GM21360 (cell line): ENCODE measurements around the gene CLDN16.

Source experiments
- ATAC-seq: cut with Tn5 transposase; IDR thresholded peaks from one replicate; pipeline ENCODE4 v1.9.1; 2021; ENCODE audit warnings: mild to moderate bottlenecking, moderate library complexity; ENCODE audit not compliant: unreplicated experiment

Gene CLDN16

DNA sequence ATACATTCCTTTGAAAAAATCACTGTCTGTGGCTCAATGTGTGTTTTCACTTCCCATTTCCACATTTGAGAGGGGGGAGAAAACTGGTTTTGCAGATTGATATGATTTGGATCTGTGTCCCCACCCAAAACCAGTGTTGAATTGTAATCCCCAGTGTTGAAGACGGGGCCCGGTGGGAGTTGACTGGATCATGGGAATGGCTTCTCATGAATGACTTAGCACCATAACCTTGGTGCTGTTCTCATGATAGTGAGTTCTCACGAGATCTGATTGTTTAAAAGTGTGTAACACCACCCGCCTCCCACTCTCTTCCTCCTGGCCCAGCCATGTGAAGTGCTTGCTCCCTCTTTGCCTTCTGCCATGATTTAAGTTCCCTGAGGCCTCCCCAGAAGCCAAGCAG lies 45.7 kb downstream of the CLDN16 start:
- ATAC-seq = no peak

DNA sequence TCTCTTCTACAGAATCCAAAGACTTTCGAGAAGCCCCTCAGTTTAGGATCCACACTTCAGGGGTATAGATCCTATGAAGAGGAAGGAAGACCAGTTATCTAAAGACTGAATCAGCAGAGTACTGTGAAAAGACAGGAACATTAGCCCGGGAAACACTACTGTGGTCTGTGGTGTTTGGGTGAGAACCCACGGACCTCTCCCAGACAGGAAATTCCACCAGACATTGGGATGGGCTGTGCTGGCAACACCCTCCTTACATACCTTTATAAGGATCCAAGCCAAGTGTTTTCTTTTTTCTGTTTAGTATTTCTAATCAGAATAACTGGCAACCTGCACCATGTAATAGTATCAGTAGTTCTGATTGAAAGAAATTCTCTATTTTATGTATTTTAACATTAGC lies 47.7 kb downstream of the CLDN16 start:
- no peak for ATAC-seq

GRCh38 chr3:190436331-190436730 lies 48.4 kb downstream of the CLDN16 start:
- no peak for ATAC-seq

- no peak for ATAC-seq
Observed at GRCh38 chr3:190442240-190442639, 54.3 kb downstream of the CLDN16 start.

GRCh38 chr3:190443257-190443656 lies 55.3 kb downstream of the CLDN16 start:
- no peak for ATAC-seq

- no peak for ATAC-seq
Observed at GRCh38 chr3:190444006-190444405, 56.0 kb downstream of the CLDN16 start.

- ATAC-seq = no peak
Observed at GRCh38 chr3:190444576-190445145, 56.7 kb downstream of the CLDN16 start.

DNA sequence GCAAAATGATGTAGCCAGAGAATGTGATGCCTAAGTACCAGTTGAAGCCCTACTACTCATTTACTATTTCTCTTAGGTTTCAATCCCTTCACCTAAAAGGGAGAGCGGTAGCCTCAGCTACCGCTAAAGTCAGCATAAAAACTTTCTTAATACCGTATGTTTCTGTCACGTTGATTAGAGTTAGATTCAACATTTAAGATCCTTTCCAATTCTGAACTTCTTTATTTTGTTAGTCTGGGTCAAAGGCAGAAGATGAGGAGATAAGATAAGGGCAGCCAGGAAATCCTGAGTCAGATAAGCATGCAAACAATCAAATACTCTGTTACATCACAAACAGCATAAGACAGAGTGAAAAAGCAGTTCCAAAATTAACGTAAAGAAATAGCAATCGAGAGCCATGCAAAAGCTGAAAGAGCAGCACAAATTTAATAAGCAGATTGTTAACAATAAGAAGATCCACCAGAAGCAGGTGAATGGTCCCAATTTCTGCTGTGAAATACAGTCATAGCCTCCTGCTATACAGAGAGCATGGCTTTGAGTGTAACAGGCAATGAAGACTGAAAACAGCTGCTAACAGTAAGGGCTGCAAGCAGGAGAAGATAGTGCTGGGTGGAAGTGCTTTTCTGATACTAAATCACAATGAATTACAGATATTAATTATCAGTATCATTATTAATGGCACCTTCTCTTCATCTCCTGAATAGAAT lies 58.8 kb downstream of the CLDN16 start:
- ATAC-seq = no peak

DNA sequence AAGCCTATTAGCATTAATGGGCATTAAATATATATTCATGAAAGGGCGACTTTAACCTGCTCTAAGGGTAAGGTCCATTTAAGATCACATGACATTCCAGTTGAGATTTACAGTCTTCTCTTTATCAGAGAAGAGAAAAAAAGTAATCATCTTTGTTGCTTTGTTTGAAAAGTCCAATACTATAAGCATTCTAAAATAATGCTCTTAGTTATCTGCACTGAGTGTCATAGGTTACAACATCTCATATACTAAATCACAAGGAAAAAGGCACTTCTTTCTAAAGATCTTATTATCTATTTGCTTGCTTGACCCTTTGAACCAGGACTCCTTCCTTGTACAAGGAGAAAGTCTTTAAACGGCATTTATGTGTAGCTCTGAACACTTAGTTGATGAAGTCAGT lies 60.3 kb downstream of the CLDN16 start:
- ATAC-seq = no peak

GRCh38 chr3:190449801-190450200 lies 61.8 kb downstream of the CLDN16 start, which contains the start of gene TMEM207:
TSS of gene TMEM207 (minus strand) at chr3:190449901. CDS start at chr3:190449809, 92 bp downstream.
- no peak for ATAC-seq

DNA sequence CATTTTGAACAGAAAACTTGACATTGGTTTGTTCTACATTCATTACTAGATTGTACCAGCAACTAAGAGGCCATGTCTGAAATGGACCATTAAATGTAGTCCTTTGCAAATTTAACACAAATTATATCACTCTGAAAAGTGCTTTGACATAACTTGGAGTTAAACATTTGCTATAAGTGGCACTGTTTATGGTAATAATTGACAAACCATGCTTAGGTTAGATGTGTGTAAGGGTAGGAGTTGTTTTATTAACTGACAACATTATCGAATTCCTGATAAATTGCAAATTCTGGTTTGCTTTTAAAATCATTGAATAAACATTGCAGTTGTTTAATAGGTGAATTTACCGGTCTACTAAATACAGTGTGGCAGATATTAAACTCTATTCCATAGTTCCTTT lies 67.9 kb downstream of the CLDN16 start:
- no peak for ATAC-seq

DNA sequence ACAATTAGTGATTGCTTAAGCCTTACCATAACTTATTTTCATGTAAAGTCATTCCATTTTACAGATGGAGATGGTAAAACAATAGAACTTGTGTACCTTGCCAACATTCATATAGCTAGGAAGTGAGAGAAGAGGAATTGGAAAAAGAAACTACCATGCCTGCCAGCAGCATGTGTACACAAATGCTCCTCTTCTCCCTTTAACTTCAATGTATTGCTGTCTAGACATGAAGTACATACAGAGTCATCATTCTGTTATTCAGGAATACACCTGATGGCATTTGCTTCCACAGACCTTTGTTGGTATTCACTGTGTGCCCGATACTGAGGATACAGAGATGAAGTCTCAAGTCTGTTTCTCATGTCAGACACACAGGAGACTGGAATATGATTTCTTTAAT lies 68.8 kb downstream of the CLDN16 start:
- ATAC-seq = no peak

GRCh38 chr3:190458040-190458439 lies 70.1 kb downstream of the CLDN16 start:
- no peak for ATAC-seq
